Measurements from ENCODE around the gene TRIM31. TPM values are rescaled to one million over a fixed set of nuclear protein-coding genes. Genes with fewer than 3 reads are reported as not detected.

The TRIM31 gene
- polyA plus RNA-seq, 6 donors from 2014 or later, result not detected

- H3K9me3 Mint-ChIP-seq, result peaks cover 0 to 3% (median 0%) of the 10 kb centered on the region in 7 donors
- H3K4me1 Mint-ChIP-seq, result peaks cover 37 to 43% (median 40%) of the 10 kb centered on the region in 3 donors
- H3K36me3 Mint-ChIP-seq, result peaks cover 21 to 43% of the 10 kb centered on the region in 2 donors
- peak overlapping the region in 6 of 8 donors; percentile 27 to 86 (median 66) for H3K4me3 Mint-ChIP-seq
- peak overlapping the region in 2 of 6 donors; percentile 41 to 63 for H3K27ac Mint-ChIP-seq
- DNase-seq (no peak), ATAC-seq (ENCODE audit: low read depth in 2 of 2) (no peak)
- H3K27me3 Mint-ChIP-seq, result peaks cover 74 to 92% (median 90%) of the 10 kb centered on the region in 3 donors
Measured at GRCh38 chr6:30074331-30075093, 38.4 kb downstream of the TRIM31 start.

- peaks cover 0 to 3% (median 0%) of the 10 kb centered on the region in 7 donors for H3K9me3 Mint-ChIP-seq
- H3K27me3 Mint-ChIP-seq, result peaks cover 67 to 83% (median 81%) of the 10 kb centered on the region in 3 donors
- DNase-seq (no peak), ATAC-seq (ENCODE audit: low read depth in 2 of 2) (no peak)
- peak overlapping the region in 4 of 8 donors; percentile 21 to 74 (median 54) for H3K4me3 Mint-ChIP-seq
- H3K4me1 Mint-ChIP-seq, result peaks cover 37 to 45% (median 45%) of the 10 kb centered on the region in 3 donors
- H3K36me3 Mint-ChIP-seq, result peaks cover 26 to 52% of the 10 kb centered on the region in 2 donors
- H3K27ac Mint-ChIP-seq, result peak overlapping the region in 1 of 6 donors; percentile 9
Measured at GRCh38 chr6:30073489-30074235, 39.2 kb downstream of the TRIM31 start.

GRCh38 chr6:30071858-30072257, 41.0 kb downstream of the TRIM31 start:
- Mint-ChIP-seq H3K4me1 (peaks cover 55 to 63% (median 61%) of the 10 kb centered on the region in 3 donors), H3K27me3 (peaks cover 54 to 74% (median 63%) of the 10 kb centered on the region in 3 donors), H3K27ac (peak overlapping the region in 3 of 6 donors; percentile 5 to 46 (median 36)), H3K36me3 (peaks cover 37 to 69% of the 10 kb centered on the region in 2 donors), H3K4me3 (peak overlapping the region in 3 of 8 donors; percentile 39 to 49 (median 48)), H3K9me3 (peaks cover 0 to 3% (median 0%) of the 10 kb centered on the region in 7 donors)
- no peak for ATAC-seq (ENCODE audit: low read depth in 2 of 2)
- DNase-seq, result no peak

GRCh38 chr6:30071081-30071818, 41.6 kb downstream of the TRIM31 start:
- DNase-seq, result no peak
- H3K36me3 Mint-ChIP-seq, result peaks cover 37 to 69% of the 10 kb centered on the region in 2 donors
- peaks cover 0 to 3% (median 0%) of the 10 kb centered on the region in 7 donors for H3K9me3 Mint-ChIP-seq

GRCh38 chr6:30067460-30068139, 45.3 kb downstream of the TRIM31 start:
- H3K9me3 Mint-ChIP-seq, result peaks cover 0 to 3% (median 0%) of the 10 kb centered on the region in 7 donors

More at GRCh38 chr6:30071081-30071818, 41.6 kb downstream of the TRIM31 start:
- H3K27ac Mint-ChIP-seq, result peak overlapping the region in 5 of 6 donors; percentile 12 to 65 (median 46)
- H3K27me3 Mint-ChIP-seq, result peaks cover 48 to 68% (median 57%) of the 10 kb centered on the region in 3 donors
- H3K4me1 Mint-ChIP-seq, result peaks cover 55 to 67% (median 64%) of the 10 kb centered on the region in 3 donors
- H3K4me3 Mint-ChIP-seq, result peak overlapping the region in 4 of 8 donors; percentile 2 to 49 (median 44)
- no peak for ATAC-seq (ENCODE audit: low read depth in 2 of 2)

GRCh38 chr6:30066577-30067459, 46.1 kb downstream of the TRIM31 start, which contains the start of gene PPP1R11:
PPP1R11 (plus strand) TSS chr6:30067198; CDS start chr6:30067411, 213 bp downstream.
- peaks cover 45 to 63% (median 49%) of the 10 kb centered on the region in 3 donors for H3K4me1 Mint-ChIP-seq

More at GRCh38 chr6:30067460-30068139, 45.3 kb downstream of the TRIM31 start:
- Mint-ChIP-seq H3K27ac (peak overlapping the region; percentile 98 to 100 (median 100)), H3K36me3 (peaks cover 37 to 51% of the 10 kb centered on the region in 2 donors), H3K4me3 (peak overlapping the region; percentile 84 to 99 (median 97)), H3K27me3 (peaks cover 23 to 35% (median 28%) of the 10 kb centered on the region in 3 donors), H3K4me1 (peaks cover 48 to 59% (median 52%) of the 10 kb centered on the region in 3 donors)
- ATAC-seq (ENCODE audit: low read depth in 2 of 2), result no peak
- DNase-seq, result no peak

GRCh38 chr6:30066082-30066481, 46.8 kb downstream of the TRIM31 start:
- Mint-ChIP-seq H3K36me3 (peaks cover 30 to 50% of the 10 kb centered on the region in 2 donors), H3K4me3 (peak overlapping the region; percentile 84 to 99 (median 97)), H3K9me3 (peaks cover 0 to 2% (median 0%) of the 10 kb centered on the region in 7 donors), H3K4me1 (peaks cover 49 to 64% (median 50%) of the 10 kb centered on the region in 3 donors), H3K27me3 (peaks cover 11 to 22% (median 17%) of the 10 kb centered on the region in 3 donors), H3K27ac (peak overlapping the region; percentile 98 to 100 (median 100))
- DNase-seq, result no peak
- ATAC-seq (ENCODE audit: low read depth in 2 of 2), result no peak

More at GRCh38 chr6:30066577-30067459, 46.1 kb downstream of the TRIM31 start, which contains the start of gene PPP1R11:
- Mint-ChIP-seq H3K4me3 (peak within 1 kb of the TSS; percentile 84 to 99 (median 97)), H3K36me3 (peaks cover 33 to 49% of the 10 kb centered on the region in 2 donors), H3K9me3 (peaks cover 0 to 3% (median 0%) of the 10 kb centered on the region in 7 donors), H3K27me3 (peaks cover 15 to 27% (median 20%) of the 10 kb centered on the region in 3 donors), H3K27ac (peak within 1 kb of the TSS; percentile 98 to 100 (median 100))
- peak; percentile 99 for DNase-seq
- peak; percentile 92 to 95 for ATAC-seq (ENCODE audit: low read depth in 2 of 2)

GRCh38 chr6:30063315-30063714, 49.6 kb downstream of the TRIM31 start:
- no peak for ATAC-seq (ENCODE audit: low read depth in 2 of 2)

GRCh38 chr6:30062471-30063178, 50.3 kb downstream of the TRIM31 start:
- peak overlapping the region in 4 of 6 donors; percentile 98 to 100 (median 100) for H3K27ac Mint-ChIP-seq
- H3K27me3 Mint-ChIP-seq, result peaks cover 0 to 3% (median 2%) of the 10 kb centered on the region in 3 donors
- peak overlapping the region in 7 of 8 donors; percentile 42 to 99 (median 97) for H3K4me3 Mint-ChIP-seq
- DNase-seq (no peak), ATAC-seq (ENCODE audit: low read depth in 2 of 2) (no peak)
- no peaks in the 10 kb centered on the region for H3K9me3 Mint-ChIP-seq
- H3K36me3 Mint-ChIP-seq, result peaks cover under 1 to 17% of the 10 kb centered on the region in 2 donors
- H3K4me1 Mint-ChIP-seq, result peaks cover 33 to 49% (median 33%) of the 10 kb centered on the region in 3 donors

More at GRCh38 chr6:30063315-30063714, 49.6 kb downstream of the TRIM31 start:
- peak overlapping the region in 3 of 6 donors; percentile 52 to 97 (median 54) for H3K27ac Mint-ChIP-seq
- H3K36me3 Mint-ChIP-seq, result peaks cover 8 to 22% of the 10 kb centered on the region in 2 donors
- peaks cover 40 to 56% (median 40%) of the 10 kb centered on the region in 3 donors for H3K4me1 Mint-ChIP-seq
- H3K4me3 Mint-ChIP-seq, result peak overlapping the region in 3 of 8 donors; percentile 42 to 70 (median 64)
- peaks cover 0 to 8% (median 4%) of the 10 kb centered on the region in 3 donors for H3K27me3 Mint-ChIP-seq
- no peak for DNase-seq
- no peaks in the 10 kb centered on the region for H3K9me3 Mint-ChIP-seq

- Mint-ChIP-seq H3K27me3 (no peaks in the 10 kb centered on the region), H3K4me1 (peaks cover 26 to 42% (median 26%) of the 10 kb centered on the region in 3 donors), H3K4me3 (peak overlapping the region; percentile 94 to 99 (median 98)), H3K9me3 (no peaks in the 10 kb centered on the region), H3K36me3 (peaks cover 6 to 17% of the 10 kb centered on the region in 2 donors), H3K27ac (peak overlapping the region; percentile 98 to 100 (median 99))
- DNase-seq (no peak), ATAC-seq (ENCODE audit: low read depth in 2 of 2) (peak; percentile 4 to 6)
Measured at GRCh38 chr6:30061858-30062458, 50.9 kb downstream of the TRIM31 start.
